WTC11 (cell line): ENCODE results near the gene EMX2.

Experiments
- ARID4B ChIP-seq: sonication (generic); formaldehyde crosslinking; IDR thresholded peaks from 2 replicates; pipeline ENCODE4 v1.8.0; 2023; ENCODE audit warnings: missing genetic modification reagents, mild to moderate bottlenecking, borderline replicate concordance
- ESRRA ChIP-seq: sonication (generic); formaldehyde crosslinking; IDR thresholded peaks from 2 replicates; pipeline ENCODE4 v1.8.1; 2022; ENCODE audit warnings: mild to moderate bottlenecking, missing genetic modification reagents, borderline replicate concordance
- IRF2 ChIP-seq: sonication (generic); formaldehyde crosslinking; IDR thresholded peaks from 2 replicates; pipeline ENCODE4 v1.8.0; 2022; ENCODE audit warnings: low read depth, missing genetic modification reagents, borderline replicate concordance
- KAT7 ChIP-seq: sonication (generic); formaldehyde crosslinking; IDR thresholded peaks from 2 replicates; pipeline ENCODE4 v1.8.1; 2023; ENCODE audit warnings: missing genetic modification reagents, mild to moderate bottlenecking, borderline replicate concordance
- NR3C1 ChIP-seq: sonication (generic); formaldehyde crosslinking; conservative IDR thresholded peaks from 2 replicates; pipeline ENCODE4 v1.8.1; 2023; ENCODE audit warnings: low read depth, mild to moderate bottlenecking, missing genetic modification reagents
- OVOL2 ChIP-seq: fragments of 250-450 bp; sonication (Bioruptor Pico); IDR thresholded peaks from 2 replicates; pipeline ENCODE4 v1.9.0; 2021; ENCODE audit warnings: mild to moderate bottlenecking, borderline replicate concordance
- SP1 ChIP-seq: sonication (generic); formaldehyde crosslinking; conservative IDR thresholded peaks from 2 replicates; pipeline ENCODE4 v1.8.1; 2022; ENCODE audit warnings: missing genetic modification reagents
- TCF7 ChIP-seq: sonication (generic); formaldehyde crosslinking; IDR thresholded peaks from 2 replicates; pipeline ENCODE4 v1.8.0; 2022; ENCODE audit warnings: mild to moderate bottlenecking, low read depth, missing genetic modification reagents, moderate library complexity
- USF2 ChIP-seq: sonication (generic); formaldehyde crosslinking; IDR thresholded peaks from 2 replicates; pipeline ENCODE4 v1.8.1; 2023; ENCODE audit warnings: mild to moderate bottlenecking, missing genetic modification reagents, moderate library complexity
- ZNF263 ChIP-seq: sonication (generic); formaldehyde crosslinking; IDR thresholded peaks from 2 replicates; pipeline ENCODE4 v1.8.1; 2022; ENCODE audit warnings: low read depth, mild to moderate bottlenecking, moderate library complexity, missing genetic modification reagents
- TF ChIP-seq, protein P1 (sequence below): fragments of 200-600 bp; IDR thresholded peaks from 2 replicates; pipeline ENCODE4 v1.8.0; 2022; ENCODE audit warnings: antibody characterized with exemption
- TF ChIP-seq, protein P2 (sequence below): sonication (generic); formaldehyde crosslinking; IDR thresholded peaks from 2 replicates; pipeline ENCODE4 v1.8.1; 2023; ENCODE audit warnings: mild to moderate bottlenecking, missing genetic modification reagents

GRCh38 chr10:117519879-117520278, 22.7 kb upstream of the EMX2 start:
- TF ChIP-seq, protein P1, sequence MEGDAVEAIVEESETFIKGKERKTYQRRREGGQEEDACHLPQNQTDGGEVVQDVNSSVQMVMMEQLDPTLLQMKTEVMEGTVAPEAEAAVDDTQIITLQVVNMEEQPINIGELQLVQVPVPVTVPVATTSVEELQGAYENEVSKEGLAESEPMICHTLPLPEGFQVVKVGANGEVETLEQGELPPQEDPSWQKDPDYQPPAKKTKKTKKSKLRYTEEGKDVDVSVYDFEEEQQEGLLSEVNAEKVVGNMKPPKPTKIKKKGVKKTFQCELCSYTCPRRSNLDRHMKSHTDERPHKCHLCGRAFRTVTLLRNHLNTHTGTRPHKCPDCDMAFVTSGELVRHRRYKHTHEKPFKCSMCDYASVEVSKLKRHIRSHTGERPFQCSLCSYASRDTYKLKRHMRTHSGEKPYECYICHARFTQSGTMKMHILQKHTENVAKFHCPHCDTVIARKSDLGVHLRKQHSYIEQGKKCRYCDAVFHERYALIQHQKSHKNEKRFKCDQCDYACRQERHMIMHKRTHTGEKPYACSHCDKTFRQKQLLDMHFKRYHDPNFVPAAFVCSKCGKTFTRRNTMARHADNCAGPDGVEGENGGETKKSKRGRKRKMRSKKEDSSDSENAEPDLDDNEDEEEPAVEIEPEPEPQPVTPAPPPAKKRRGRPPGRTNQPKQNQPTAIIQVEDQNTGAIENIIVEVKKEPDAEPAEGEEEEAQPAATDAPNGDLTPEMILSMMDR, result no peak
- TF ChIP-seq ESRRA (CRISPR knock-in tag) (no peak), KAT7 (CRISPR knock-in tag) (no peak), USF2 (CRISPR knock-in tag) (no peak), ARID4B (CRISPR knock-in tag) (no peak), NR3C1 (CRISPR knock-in tag) (no peak), TCF7 (CRISPR knock-in tag) (no peak), IRF2 (CRISPR knock-in tag) (no peak), SP1 (CRISPR knock-in tag) (no peak), ZNF263 (no peak), OVOL2 (CRISPR knock-in tag) (no peak)
- TF ChIP-seq, protein P2, sequence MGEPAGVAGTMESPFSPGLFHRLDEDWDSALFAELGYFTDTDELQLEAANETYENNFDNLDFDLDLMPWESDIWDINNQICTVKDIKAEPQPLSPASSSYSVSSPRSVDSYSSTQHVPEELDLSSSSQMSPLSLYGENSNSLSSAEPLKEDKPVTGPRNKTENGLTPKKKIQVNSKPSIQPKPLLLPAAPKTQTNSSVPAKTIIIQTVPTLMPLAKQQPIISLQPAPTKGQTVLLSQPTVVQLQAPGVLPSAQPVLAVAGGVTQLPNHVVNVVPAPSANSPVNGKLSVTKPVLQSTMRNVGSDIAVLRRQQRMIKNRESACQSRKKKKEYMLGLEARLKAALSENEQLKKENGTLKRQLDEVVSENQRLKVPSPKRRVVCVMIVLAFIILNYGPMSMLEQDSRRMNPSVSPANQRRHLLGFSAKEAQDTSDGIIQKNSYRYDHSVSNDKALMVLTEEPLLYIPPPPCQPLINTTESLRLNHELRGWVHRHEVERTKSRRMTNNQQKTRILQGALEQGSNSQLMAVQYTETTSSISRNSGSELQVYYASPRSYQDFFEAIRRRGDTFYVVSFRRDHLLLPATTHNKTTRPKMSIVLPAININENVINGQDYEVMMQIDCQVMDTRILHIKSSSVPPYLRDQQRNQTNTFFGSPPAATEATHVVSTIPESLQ (CRISPR knock-in tag), result no peak
